IMR-90 (cell line): Measurements from ENCODE around the gene GLT1D1.

Source experiments
- ELK1 ChIP-seq: fragments of 150-350 bp; IDR thresholded peaks from 2 replicates; pipeline ENCODE4 v1.6.1; 2016; ENCODE audit warnings: low read depth, mild to moderate bottlenecking, low read length, moderate library complexity, borderline replicate concordance
- MXI1 ChIP-seq: IDR thresholded peaks from 2 replicates; pipeline ENCODE4 v1.6.1; 2012; ENCODE audit warnings: low read depth, mild to moderate bottlenecking, low read length, moderate library complexity, borderline replicate concordance
- POLR2A ChIP-seq: IDR thresholded peaks from 2 replicates; pipeline ENCODE4 v1.6.1; 2012; ENCODE audit warnings: mild to moderate bottlenecking, low read depth, low read length
- RFX5 ChIP-seq: IDR thresholded peaks from 2 replicates; pipeline ENCODE4 v1.8.0; 2012; ENCODE audit warnings: low read depth, mild to moderate bottlenecking, low read length, moderate library complexity
- TF ChIP-seq, protein P1 (sequence below): conservative IDR thresholded peaks from 2 replicates; pipeline ENCODE4 v1.5.1; 2012; ENCODE audit warnings: mild to moderate bottlenecking, low read depth, low read length, improper control_type of control experiment

DNA sequence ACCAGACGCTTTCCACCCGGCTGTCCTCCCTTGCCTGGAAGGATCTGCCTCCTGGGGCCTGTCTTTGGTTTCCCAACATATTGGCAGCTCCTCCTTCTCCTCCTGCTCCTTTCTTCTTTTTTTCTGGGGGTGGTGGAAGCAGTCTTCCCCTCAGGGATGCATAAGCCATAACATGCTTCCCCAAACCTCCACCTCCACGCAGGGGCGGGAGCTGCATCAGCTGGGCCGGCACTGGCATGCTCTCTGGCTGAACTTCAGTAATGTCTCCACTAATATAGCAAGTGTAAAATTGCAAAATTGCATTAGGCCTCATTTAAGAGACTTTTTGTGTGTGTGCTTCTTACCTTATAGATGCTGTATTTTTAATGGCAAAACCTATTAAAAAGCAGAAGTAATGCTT is 58.6 kb downstream of the GLT1D1 start:
- TF ChIP-seq, protein P1, sequence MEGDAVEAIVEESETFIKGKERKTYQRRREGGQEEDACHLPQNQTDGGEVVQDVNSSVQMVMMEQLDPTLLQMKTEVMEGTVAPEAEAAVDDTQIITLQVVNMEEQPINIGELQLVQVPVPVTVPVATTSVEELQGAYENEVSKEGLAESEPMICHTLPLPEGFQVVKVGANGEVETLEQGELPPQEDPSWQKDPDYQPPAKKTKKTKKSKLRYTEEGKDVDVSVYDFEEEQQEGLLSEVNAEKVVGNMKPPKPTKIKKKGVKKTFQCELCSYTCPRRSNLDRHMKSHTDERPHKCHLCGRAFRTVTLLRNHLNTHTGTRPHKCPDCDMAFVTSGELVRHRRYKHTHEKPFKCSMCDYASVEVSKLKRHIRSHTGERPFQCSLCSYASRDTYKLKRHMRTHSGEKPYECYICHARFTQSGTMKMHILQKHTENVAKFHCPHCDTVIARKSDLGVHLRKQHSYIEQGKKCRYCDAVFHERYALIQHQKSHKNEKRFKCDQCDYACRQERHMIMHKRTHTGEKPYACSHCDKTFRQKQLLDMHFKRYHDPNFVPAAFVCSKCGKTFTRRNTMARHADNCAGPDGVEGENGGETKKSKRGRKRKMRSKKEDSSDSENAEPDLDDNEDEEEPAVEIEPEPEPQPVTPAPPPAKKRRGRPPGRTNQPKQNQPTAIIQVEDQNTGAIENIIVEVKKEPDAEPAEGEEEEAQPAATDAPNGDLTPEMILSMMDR, result no peak
- TF ChIP-seq POLR2A (no peak), ELK1 (no peak), MXI1 (no peak), RFX5 (no peak)
